HG02884 (cell line): Measurements from ENCODE around the gene WNT2.

Source experiments
- ATAC-seq: cut with Tn5 transposase; IDR thresholded peaks from one replicate; pipeline ENCODE4 v1.9.1; 2021; ENCODE audit warnings: mild to moderate bottlenecking, moderate library complexity; ENCODE audit not compliant: unreplicated experiment

The WNT2 gene

DNA sequence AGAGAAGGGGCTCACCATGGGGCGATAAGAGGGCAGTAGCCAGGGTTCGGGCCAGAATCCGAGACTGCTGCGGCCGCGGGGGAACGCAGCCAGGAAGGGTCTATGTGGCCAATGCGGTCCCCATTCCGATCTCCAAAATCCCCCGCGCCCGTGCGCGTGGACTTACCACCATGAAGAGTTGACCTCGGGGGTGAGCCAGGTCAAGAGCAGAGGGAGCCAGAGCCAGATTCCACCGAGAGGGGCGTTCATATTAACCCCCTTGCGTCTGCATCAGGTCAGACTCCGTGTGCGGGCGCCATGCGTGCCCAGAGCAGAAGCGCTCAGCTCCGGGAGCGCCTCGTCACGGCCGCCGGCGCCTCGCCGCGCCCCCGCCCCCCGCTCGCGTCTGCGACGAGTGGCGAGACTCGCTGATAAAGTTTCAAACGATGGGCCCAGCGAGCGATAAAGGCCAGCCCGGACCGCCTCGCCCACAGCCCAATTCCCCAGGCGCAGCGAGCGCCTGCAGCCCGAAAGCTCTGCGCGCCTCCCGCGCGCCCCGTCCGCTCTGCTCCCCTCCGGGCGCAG lies at the start of gene WNT2:
Gene WNT2, minus strand, starts transcription at position 318 of the 564 bp plus-strand sequence. Its CDS starts 69 bp downstream, at position 249.
- ATAC-seq: no peak

DNA sequence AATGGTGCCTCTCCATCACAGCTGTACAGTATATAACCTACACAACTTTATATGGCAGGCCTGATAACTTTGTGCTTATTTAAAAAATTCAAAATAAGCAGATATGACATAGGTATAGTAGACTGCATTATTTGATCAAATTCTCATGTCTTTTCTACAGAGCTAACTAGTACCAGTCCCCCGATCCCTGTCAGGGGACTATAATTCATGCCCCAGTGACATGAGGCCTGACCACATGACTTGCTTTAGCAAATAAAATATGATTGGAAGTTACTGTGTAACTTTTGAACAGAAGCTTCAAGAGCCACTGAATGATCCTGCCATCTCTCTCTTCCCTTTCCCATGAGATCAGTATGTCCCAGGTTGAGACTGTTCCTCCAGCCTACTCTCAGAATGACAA lies 49.2 kb upstream of the WNT2 start:
- ATAC-seq: no peak

DNA sequence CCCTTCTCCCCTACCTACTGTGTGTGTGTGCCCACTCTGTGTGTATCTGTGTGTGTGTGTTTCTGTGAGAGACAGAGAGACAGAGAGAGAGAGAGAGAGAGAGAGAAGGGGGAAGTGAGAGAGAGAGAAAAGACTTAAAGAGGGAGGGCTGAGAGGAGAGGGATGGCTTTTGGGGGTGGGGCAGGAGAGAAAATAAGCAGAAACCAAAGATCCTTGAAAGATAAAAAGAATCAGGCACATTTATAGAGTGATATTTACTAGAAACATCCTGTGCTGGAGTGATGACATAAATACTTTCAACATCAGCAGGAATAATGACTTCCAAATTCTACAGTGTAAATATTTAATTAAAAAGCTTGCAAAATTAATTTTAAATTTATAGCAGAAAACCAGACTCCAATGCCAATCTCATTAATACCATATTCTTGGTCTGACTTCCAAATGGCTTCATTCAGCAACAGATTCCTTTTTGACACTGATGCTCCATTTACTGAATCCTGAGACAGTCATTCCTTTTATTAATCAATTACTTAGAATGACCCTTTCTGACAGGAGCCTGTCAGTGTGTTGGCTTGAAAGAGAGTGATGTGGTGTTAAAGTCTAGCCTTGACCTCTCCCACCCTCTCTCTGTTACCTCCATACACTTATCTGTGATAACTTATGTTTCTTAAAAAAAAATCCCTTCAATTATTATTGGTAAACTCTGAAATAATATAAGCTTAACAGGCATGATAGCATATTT lies 41.7 kb upstream of the WNT2 start:
- ATAC-seq: no peak

DNA sequence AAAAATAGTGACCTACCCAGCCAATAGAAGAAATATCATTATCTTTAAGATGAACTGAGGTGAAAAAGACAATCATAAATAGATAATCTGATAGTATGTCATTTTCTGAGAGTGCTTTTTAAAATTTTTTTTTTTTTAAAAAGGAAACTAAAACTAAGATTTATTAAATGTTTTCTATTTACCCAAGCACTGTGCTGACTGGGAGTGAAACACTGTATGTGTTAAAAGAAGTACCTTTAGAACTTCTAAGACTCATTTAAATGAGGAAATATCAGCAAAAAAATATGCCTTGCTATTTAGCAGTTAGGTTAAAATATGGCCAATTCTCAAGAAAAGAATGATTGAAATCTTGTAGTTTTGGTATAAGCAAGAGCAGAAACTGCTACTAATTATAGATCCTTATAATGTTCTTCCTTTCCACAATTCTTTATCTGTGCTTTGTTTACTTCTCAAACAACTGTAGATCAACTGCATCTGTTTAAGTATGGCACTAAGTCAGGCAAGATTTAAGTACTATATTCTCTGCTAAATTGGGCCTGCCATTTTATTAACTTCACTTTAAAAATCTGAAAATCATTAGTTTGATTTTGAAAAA lies 39.5 kb upstream of the WNT2 start:
- no peak for ATAC-seq

DNA sequence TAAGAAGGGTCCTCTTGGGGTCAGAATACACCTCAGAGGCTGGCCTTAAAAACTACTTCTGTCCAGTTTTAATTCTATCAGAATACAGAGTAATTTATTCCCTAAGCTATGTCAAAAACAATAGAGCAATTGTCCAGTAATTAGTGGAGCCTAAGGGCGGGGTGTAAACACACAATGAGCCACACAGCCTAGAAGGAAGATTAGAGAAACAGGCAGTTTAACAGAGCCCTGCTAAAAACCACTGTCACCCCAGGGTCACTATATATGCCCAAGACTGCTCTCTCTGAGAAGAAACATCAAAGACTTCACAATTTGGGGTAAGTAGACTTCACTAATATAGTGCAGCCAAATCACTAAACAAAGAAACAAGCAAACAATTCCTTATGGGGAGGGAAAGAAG lies 27.2 kb upstream of the WNT2 start:
- no peak for ATAC-seq

DNA sequence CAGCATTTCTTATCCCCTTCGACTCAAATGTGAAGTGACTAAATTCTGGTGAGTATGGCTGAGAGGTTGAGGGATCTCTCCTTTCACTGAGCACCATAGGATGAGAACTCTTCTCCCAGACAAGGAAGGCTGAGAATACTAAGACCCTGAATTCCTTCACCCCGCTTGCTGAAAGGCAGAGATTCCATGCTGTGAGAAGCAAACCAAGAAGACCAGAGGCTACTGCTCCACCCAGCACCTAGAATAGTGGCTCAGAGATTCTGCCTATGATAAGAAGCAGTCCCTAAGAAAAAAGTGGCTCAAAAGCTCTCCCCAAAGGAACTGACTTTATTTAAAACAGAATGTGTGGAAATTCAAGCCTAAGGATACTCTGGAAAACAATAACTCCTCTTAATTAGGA lies 26.7 kb upstream of the WNT2 start:
- ATAC-seq: no peak

DNA sequence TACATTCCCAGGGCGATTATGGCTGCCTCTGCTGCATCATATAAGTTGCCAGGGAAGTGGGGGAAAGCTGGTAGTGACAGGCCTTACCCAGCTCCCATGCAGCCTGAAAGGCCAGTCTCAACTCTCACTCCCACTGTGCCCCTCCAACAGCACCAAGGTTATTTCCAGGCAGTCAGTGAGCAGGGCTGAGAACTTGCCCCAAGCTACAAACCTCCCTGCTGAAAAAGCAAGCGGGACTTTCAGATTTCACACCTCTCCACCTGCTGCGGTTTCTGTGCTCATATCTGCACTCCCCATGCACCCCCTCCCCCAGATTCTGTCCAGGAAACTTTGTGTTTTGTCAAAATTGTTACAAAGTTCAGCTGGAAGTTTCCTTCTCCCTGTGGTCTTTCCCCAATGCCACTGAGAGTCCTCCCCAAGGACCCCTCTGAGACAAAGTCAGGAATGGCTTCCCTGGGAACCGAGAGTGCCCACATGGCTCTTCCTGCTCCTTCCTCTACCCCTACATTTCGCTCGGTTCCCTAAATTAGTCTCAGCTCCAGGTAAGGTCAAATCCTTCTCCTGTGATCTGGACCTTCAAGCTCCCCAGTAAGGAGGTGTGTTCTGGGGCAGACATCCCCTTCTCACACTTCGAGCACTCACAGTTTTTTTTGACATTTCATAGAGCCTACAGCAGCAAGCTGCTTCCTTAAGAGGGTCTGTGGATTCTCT lies 25.3 kb upstream of the WNT2 start:
- peak; percentile 72 for ATAC-seq

DNA sequence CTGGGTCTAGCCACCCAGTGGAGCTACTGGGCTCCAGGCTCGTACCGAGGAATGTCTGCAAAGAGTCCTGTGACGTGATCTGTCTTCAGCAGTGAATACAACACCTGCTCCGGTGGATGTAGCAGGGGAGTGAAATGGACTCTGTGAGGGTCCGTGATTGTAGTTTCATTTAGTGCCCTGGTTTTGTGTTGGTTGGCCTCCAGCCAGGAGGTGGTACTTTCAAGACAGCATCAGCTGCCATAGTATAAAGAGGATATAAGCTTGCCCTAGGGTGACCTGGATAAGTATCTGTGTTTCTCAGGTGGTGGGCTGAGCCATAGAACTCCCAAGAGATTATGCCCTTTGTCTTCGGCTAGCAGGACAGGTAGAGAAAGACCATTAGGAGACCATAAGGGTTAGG lies 24.6 kb upstream of the WNT2 start:
- ATAC-seq: no peak

DNA sequence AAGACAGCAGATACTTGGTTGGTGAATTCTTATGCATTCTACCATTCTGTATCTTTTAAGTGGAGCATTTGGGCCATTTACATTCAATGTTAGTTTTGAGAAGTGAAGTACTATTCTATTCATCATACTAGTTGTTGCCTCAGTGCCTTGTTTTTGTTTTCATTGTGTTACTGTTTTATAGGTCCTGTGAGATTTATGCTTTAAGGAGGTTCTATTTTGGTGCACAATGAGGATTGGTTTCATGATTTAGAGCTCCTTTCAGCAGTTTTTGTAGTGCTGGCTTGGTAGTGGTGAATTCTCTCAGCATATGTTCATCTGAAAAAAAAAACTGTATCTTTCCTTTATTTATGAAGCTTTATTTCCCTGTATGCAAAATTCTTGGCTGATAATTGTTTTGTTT lies 23.3 kb upstream of the WNT2 start:
- no peak for ATAC-seq

DNA sequence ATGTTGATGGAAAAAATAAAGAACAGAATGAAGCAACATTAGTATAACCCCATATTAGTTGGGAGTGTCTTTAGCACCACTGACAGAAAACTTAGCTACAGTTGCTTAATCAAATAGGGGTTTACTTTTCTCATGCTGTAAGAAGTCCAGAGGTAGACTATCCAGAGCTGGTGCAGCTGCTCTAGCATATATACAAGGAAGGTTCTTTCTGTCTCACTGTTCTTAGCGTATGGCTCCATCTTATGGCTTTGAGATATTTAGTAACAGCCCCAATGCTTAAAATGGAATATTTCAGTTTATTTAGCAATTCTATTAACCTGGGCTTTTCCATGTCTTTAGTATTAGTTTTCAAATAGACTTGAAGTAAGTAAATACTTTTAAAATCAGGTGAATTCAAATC lies 15.2 kb upstream of the WNT2 start:
- ATAC-seq: no peak

DNA sequence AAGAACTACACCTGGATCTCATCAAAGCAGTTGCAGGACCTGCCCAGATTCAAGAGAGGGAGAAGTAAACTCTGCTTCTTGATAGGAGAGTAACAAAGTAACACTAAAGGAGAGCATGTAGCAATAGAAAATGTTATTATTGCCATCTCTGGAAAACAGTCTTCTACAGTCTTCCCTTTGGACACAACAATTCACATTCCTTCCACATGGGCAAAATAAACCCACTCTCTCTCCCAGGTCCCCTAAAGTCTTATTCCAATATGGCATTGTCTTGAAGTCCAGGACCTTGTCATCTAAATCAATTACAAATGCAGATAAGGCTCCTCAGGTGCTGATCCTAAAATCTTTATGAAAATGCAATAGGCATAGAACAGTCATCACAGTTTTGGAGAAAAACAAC lies 10.3 kb upstream of the WNT2 start:
- no peak for ATAC-seq

DNA sequence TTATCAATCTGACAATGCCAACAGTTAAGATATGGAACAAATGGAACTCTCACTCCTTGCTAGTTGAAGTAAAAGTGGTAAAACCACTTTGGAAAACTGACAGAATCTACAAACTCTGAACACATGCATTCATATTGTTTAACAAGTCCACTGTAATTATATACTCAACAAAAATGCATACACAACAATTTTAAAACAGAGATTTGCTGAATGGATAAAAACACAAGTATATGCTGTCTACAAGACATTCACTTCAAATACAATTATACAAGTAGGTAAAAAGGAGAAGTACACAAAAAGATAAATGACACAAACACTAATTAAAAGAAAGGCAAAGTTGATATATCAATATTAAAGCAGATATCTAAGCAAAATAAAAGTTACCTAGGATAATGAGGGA lies 9.2 kb upstream of the WNT2 start:
- no peak for ATAC-seq

DNA sequence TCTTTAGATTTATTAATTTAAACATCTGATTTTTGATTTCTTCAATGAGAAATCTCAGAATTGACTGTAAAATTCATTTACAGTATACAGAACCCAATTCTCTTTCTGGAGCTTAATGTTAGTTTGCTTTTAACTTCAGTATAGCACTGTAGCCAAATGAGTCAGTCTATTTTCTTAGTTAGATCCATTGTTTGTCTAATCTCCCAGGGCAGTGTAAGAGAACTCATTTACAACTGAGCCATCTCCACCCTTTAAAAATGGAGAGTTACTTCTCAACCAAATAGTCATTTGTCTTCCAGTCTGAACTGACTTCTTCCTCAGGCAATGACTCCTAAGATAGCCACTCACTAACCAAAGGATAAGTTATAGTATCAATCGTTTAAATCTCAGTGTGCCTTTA lies 3.0 kb upstream of the WNT2 start:
- no peak for ATAC-seq

DNA sequence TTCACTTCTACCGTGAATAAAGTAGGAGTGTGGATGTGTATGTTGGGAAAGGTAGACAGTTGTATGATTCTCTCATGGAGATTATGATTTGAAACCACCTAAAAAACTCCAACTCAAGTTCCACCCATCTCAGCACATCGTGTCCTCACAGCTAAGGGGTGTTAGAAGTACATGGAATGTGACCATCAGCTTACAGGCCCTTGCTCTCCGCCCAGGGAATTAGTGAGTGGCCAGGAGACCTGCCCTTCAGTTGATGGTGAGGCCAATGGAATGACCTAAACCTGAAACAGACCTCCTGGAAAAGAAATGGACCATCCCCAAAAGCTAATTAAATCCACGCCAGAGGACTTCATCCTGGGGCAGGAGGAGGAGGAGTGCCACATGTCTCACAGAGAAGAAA lies 2.1 kb upstream of the WNT2 start:
- ATAC-seq: no peak

DNA sequence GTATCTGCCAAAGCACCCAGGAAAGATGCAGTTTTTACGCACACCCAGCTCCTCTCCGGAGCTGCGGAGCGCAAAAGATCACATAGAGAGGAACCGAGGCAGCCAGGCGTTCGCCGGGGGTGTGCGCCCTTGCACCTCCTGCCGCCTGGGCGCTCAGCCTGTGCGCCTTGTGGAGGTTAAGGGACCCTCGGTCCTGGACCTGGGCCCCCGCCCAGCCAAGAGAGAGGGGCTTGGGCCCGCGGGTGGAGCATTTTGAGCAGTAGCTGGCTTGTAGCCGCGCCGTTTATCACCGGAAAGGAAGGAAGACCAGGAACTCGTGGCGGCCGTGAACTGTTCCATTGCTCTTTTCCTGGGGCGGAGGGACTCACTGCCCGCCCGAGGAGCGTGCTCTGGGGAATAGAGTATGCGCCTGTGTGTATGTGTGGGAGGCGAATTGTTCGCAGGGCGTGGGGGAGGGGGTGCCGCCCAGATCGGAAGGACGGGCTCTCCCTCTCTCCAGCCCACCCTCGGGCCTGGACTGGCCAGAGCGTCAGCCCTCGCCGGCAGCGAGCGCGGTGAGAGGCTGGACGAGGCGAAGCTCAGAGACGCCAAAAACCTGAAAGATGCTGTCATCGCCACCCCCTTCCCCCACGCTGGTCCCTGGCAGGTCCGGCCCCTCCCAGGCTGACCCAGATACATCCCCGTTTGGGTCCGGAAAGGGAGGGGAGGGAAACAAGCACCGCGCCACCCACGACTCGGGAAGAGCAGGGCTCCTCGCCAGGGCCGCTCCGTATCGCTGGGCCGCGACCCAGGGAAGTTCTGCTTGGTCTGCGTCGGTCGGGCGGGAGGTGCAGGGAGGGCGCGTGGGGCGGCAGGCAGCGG lies 1.2 kb upstream of the WNT2 start:
- no peak for ATAC-seq

DNA sequence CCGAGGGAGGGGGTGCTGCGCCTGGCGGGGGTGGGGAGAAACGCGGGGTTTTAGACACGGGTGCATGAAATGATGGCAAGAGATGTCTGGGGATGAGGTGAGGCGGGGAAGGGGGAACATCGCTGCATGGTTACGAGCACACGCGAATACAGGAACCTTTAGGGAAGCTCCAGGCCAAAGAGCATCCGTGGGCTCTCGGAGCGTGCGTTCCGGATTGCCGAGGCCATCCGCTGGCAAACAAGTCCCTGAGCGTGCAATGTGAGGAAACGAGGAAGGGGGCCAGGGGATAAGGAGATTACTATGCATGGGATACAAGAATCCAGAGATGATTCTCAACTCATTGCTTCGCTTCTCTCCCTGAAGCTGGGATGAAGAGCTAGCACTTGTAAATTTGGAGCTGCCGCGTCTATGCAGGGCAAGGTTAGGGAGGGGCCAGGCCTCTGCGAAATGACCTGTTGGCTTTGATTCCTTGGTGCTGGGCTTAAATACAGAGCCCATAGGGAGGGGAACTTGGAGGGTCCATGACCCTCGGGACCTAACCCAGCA lies 520 bp upstream of the WNT2 start:
- ATAC-seq: no peak

DNA sequence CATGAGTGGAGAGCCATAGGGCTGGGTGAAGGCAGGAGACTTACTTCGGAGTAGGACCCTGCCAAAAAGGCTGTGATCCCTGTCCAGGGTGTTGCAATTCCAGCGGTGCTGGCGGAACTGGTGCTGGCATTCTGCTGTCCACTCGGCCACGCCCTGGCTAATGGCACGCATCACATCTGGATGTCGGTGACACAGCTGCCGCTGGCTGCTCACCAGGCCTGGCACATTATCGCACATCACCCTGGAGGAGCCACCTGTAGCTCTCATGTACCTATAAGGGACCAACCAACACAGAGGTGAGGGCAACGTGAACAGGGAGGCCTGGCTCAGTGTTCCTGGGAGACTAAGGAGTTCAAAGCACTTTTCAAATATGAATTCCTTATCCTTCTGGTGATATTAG lies 2.3 kb downstream of the WNT2 start:
- no peak for ATAC-seq

DNA sequence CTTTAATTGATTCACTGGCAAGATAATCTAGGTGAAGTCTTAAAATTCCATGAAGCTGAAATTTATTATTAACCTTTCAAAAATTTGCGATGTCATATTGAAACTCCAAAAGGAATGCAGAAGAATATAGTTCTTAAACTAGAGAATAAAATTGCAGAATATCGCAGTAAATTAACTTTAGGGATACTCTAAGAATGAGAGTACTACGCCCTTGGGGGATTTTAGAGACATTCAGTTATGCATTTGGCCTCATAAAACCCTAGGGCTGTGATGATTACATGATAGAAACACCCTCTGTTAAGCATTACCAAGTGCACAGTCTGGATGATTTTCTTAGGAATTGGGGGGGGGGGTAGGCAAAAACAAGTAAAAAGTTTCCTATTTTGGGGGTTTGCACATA lies 3.7 kb downstream of the WNT2 start:
- no peak for ATAC-seq

DNA sequence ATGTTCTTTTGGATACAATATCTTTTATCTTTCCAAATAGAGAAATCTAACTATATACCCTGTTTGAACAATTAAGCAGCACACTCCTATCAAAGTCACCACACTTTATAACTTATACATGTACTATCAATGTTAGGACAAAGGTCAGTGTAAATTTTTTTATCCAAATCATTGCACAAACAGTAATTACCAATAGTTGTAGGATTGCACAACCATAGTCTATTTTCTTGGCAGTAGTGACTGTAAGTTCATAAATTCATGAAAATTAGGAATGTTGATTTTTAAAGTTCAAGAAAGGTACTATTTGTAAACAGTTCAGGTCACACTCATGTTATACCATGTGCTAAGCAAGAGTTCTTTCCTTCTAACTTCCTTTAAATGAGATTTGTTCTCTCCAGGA lies 9.3 kb downstream of the WNT2 start:
- no peak for ATAC-seq
